HG02885 (cell line): Measurements from ENCODE around the gene LKAAEAR1.
"Not testable (repeated sequence)": the region's sequence is repeated elsewhere in the genome, so short reads cannot be mapped to it uniquely, and the experiment has no call there.

Source experiments
- ATAC-seq: cut with Tn5 transposase; IDR thresholded peaks from one replicate; pipeline ENCODE4 v1.9.1; 2021; ENCODE audit warnings: mild to moderate bottlenecking; ENCODE audit not compliant: unreplicated experiment, poor library complexity

Gene LKAAEAR1, protein sequence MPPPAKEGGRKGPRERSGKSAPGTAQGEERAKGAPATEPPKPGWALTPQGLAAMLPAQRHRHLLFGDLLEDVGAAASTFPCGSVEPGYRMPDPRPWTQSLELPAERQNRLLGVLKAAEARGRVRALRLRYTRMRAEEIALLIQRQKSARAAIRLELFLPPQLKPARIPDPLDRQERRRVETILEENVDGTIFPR

GRCh38 chr20:64083804-64084684 is at the start of gene LKAAEAR1:
LKAAEAR1 (minus strand) TSS chr20:64084398; CDS start chr20:64084219, 179 bp downstream.
- no peak for ATAC-seq

GRCh38 chr20:64131406-64131805 is 47.2 kb upstream of the LKAAEAR1 start:
- ATAC-seq: no peak

DNA sequence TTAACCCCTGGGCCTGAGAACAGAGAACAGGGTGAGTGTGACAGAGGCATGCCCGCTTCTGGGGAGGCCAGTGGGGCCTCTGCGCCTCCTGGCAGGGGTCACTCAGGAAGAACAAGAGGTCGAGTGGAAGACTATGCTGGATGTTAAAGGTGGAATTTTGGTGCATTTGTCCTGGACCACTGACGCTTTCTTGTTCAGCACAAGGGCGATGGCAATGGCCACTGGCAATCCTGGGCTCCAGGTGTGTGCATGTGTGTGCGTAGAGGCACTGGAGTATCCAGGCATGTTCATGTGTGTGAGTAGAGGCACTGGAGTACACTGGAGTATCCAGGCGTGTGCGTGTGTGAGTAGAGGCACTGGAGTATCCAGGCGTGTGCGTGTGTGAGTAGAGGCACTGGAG is 46.7 kb upstream of the LKAAEAR1 start:
- no peak for ATAC-seq

DNA sequence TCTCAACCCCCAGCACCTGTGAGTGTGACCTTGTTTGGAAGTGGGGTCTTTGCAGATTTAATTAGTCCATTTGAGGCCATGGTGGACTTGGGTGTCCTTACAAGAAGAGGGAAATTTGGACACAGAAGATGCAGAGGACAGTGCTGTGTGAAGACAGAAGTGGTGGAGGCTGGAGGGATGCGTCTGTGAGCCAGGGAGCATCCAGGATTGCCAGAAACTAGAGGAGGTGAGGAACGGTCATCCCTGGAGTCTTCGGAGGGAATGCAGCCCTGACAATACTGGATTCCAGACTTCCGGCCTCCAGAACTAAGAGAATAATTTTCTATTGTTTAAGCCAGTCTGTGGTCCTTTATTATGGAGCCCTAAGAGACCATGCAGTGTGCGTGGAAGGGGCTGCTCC is 46.1 kb upstream of the LKAAEAR1 start:
- no peak for ATAC-seq

DNA sequence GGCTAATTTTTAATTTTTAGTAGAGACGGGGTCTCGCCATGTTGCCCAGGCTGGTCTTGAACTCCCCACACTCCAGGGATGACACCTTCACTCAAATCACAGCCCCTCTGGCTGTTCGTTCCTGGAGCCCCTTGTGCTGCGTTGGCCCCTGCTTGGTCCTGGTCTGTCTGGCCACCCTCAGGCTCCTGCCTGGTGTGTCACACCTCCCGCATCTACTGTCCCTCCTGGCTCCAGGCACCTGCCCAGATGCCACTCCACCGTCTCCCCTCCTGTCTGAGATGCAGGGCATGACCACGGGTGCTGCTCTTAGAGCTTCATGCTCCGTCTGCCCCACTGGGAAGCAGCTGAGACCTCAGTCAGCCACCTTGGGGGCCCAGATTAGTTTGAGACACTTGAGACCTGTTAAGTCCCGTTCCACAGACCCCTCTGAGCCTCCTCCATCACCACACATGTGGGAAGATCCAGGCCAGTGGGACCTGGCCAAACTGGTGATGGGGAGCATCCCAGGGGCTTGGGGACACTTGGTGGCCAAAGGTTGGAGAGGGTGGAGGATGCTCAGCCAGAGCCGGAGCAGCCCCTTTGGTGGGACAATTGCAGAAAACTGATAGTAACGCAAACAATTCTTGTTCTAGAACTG is 45.1 kb upstream of the LKAAEAR1 start:
- no peak for ATAC-seq

GRCh38 chr20:64123517-64123916 is 39.3 kb upstream of the LKAAEAR1 start:
- not testable (repeated sequence) for ATAC-seq

- not testable (repeated sequence) for ATAC-seq
Observed at GRCh38 chr20:64122927-64123326, 38.7 kb upstream of the LKAAEAR1 start.

DNA sequence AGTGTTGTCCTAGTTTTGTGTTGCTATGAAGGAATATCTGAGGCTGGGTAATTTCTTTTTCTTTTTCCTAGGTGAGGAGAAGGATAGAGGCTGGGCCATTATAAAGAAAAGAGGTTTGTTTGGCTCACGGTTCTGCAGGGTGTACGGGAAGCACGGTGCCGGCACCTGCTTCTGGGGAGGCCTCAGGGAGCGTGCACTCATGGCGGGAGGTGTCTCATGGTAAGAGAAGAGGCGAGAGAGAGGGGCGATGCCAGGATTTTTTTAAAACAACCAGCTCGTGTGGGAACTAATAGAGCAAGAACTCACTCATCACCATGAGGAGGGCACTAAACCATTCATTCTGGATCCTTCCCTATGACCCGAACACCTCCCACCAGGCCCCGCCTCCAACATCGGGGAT is 37.4 kb upstream of the LKAAEAR1 start:
- no peak for ATAC-seq

DNA sequence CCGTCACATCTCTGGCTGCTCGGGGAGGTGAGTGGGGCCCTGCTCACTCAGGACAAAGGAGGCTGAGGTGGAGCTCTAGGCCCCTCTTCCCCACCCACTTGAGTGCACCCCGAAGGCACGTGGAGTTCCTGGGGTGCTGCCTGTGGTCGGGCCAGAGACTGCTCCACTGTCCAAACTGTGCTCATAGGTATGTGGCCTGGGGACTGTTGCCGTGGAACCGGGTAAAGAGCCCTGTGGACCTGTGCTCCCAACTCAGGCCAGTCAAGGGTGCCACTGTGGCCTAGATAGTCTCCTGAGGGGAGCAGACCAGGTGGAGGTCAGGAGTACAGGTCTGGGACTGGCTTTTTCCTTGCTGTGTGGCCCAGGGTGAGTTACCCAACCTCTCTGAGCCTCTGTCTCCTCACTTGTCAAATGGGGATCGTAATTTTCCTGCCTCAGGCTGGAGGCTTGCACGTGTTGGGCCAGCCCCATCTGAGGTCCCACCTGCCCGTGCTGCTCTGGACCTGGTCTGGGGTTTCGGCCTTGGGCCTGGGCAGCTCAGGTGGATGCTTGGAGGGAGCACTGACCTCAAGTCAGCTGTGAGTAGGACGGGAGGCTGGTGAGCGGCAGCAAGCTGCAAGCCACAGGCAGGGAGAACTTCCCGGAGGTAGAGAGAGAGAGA is 35.6 kb upstream of the LKAAEAR1 start:
- ATAC-seq: no peak

GRCh38 chr20:64119301-64119680 is 35.1 kb upstream of the LKAAEAR1 start:
- ATAC-seq: no peak

DNA sequence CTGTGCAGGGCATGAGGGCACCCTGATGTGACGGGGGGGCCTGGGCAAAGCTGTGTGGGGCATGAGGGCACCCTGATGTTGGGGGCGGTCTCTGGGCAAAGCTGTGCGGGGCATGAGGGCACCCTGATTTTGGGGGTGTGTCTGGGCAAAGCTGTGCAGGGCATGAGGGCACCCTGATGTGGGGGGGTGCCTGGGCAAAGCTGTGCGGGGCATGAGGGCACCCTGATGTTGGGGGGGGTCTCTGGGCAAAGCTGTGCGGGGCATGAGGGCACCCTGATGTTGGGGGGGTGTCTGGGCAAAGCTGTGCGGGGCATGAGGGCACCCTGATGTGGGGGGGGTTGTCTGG is 33.2 kb upstream of the LKAAEAR1 start:
- ATAC-seq: not testable (repeated sequence)

DNA sequence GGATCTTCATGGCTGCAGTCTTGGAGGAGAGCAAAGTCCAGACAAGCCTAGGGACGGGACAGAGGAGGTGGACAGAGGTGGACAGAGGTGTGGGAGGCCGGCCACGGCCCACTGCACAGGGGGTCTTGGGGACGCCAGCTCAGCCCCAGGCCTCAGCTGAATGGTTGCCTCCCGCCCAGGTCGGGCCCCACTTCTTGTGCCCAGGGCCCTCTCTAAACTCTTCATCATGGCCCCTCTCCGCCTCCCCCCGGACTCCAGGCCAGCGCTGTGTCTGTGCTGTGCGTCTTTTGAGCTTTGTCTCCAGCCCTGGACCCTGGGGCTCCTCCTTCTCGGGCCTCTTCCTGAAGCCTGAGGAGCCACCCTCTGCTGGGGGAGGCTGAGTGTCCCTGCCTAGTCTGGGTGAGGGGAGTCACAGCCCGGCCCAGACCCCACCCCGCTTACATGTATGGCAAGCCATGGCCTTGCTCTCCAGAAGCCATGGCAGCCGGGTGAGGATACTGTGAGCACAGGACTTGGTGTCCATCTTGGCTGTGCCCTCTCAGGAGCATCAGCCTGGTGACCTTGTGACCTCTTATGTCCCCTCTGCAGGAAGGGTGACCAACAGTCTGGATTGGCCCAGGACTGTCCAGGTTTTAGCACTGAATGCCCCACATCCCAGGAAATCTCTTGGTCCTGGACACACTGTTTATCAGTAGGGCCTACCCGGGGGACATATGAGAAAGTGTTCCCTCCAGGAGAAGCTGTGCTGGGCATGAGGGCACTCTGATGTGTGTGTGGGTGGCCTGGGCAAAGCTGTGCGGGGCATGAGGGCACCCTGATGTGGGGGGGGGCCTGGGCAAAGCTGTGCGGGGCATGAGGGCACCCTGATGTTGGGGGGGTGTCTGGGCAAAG is 32.6 kb upstream of the LKAAEAR1 start:
- no peak for ATAC-seq

DNA sequence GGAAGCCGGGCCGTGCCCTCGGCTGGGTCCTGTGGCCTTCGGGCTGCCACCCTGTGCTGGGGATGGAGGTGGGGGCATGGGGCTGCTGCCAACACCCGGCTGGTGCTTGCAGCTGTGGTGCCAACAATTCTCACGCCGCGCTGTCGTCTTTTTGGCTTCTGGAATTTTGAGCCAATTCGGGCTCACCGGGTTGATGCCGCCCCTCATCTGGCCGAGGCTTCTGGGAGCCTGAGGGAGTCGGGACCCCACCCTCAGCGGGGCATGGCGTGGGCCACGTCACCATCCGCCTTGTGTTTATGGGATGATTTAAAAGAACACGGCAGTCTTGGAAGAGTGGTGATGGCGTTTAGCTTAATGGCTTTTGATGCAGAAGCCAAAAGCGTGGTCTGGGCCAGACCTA is 31.8 kb upstream of the LKAAEAR1 start:
- ATAC-seq: no peak

GRCh38 chr20:64115171-64115911 is 31.1 kb upstream of the LKAAEAR1 start:
- no peak for ATAC-seq

DNA sequence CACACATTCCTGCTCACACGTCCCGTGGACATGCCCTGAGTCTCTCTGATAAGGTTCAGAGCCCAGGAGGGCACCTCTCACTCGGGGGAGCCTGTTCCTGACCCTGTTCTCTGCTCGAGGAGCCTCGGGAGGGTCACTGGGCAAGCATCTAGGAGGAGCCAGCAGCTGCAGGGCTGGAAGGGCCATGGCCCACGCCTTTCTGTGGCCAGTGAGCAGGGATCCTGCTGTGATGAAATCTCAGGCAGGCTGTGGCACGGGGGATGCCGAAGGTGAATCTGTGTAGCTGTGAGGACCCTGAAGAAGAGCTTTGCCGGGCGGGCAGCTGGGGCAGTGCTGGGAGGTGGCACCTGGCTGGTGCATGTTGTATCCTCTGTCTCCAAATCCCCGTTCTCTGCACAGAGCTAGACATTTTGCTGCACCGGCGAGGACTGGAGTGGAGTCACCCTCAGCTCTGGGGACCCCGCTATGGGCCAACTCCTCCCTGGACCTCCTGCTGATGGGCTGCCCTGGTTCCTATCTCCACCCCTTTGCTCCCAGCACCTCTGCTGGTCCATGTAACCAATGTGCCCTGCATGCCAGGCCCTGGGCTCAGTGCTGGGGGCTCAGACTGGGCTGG is 30.3 kb upstream of the LKAAEAR1 start:
- no peak for ATAC-seq

- ATAC-seq: no peak
Observed at GRCh38 chr20:64113796-64114355, 29.7 kb upstream of the LKAAEAR1 start.

DNA sequence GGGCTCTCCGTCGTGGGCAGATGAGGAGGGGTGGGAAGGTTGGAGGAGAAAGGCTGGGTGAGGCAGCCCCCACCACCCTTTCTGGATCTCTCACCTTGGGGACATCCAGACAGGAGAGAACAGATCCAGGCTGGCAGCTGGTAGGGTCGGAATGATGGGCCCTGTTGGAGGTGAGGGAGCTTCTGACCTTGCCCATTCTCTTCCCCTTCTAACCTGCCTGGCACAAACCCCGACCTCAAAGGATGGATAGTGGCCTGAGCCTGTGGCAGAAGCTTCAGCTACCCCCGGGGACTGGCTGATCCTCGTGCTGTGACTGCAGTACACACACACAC is 29.2 kb upstream of the LKAAEAR1 start:
- ATAC-seq: no peak

DNA sequence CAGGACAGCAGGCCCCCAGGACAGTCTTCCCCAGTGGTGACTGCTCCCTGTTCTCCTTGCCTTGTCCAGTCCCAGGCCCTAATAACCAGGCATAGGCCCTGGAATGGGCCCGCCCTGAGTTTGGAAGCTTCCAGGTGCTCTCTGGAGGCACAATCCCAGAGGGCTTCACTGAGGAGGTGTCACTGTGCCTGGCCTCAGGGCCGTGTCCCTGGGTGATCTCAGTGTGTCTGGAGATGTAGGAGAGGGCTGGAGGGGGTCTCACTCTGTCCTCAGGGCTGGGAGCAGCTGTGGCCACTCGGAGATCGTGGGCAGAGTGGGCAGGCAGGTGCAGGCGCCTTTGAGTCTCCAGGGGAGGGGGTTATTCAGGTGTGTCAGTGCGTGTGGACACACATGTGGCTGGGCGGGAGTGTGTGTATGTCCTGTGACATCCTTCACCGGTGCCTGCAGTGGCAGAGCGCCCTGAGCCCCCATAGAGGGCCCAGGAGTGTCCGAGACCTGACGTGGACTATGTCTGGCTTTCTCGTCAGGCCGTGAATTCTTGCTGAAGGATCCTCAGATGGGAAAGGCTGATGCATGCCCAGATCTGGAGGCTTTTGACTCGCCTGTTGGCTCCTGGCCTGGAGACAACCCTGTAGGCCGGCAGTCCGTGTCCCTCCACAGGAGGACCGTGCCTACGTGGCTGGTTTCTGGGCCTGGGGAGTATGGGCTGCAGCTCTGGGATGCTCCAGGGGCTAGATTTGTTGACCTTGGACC is 28.7 kb upstream of the LKAAEAR1 start:
- ATAC-seq: no peak
